Measurements from ENCODE around the gene CWF19L2. TPM values are rescaled to one million over a fixed set of nuclear protein-coding genes. Genes with fewer than 3 reads are reported as not detected.

CWF19L2 gene
- total RNA-seq, 1 experiment from 2014 or later: 8.6 TPM

DNA sequence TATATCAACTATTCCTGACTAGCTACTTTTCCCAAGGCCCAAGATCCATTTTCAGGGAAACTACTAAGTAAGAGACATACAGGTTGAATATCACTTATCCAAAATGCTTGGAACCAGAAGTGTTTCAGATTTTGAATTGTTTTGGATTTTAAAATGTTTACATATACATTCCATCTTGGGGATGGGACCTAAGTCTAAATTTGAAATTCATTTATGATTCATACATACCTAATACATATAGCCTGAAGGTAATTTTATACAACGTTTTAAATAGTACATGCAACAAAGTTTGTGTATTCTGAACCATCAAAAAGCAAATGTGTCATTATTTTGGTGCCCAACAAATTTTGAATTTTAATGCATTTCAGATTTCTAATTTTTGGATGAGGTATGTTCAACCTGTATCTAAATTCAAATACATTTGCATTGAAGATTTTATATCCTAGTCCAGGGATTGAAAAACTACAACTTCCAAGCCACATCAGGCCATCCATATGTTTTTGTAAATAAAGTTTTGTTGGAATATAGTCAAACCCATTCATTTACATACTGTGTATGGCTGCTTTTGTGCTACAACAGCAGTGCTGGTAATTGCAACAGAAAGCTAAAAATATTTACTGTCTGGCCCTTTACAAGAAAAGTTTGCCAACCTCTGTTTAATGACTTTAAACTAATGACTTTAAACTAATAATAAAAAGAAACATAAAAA lies 73.3 kb downstream of the CWF19L2 start:
- ChIA-PET POLR2A (ENCODE audit: unreplicated experiment) (no interaction called here), CTCF (no interaction called here)
- no peaks in the 10 kb centered on the region for H3K27me3 ChIP-seq (ENCODE audit: low read length)
- H3K4me2 ChIP-seq (ENCODE audit: low read length): peak overlapping the region; percentile 49
- H3K4me3 ChIP-seq (ENCODE audit: low read length): 0 out of 2 replicates have a peak overlapping the region, but pooled peaks have one; percentile 1
- H3K79me2 ChIP-seq (ENCODE audit: low read length): peaks cover 3% of the 10 kb centered on the region; the same call in 1 of the 2 replicates
- TF ChIP-seq EZH2phosphoT487 (IDR thresholded peaks at IDR 0.05; ENCODE audit: borderline replicate concordance, low read length): no peak
- TF ChIP-seq, protein P1, sequence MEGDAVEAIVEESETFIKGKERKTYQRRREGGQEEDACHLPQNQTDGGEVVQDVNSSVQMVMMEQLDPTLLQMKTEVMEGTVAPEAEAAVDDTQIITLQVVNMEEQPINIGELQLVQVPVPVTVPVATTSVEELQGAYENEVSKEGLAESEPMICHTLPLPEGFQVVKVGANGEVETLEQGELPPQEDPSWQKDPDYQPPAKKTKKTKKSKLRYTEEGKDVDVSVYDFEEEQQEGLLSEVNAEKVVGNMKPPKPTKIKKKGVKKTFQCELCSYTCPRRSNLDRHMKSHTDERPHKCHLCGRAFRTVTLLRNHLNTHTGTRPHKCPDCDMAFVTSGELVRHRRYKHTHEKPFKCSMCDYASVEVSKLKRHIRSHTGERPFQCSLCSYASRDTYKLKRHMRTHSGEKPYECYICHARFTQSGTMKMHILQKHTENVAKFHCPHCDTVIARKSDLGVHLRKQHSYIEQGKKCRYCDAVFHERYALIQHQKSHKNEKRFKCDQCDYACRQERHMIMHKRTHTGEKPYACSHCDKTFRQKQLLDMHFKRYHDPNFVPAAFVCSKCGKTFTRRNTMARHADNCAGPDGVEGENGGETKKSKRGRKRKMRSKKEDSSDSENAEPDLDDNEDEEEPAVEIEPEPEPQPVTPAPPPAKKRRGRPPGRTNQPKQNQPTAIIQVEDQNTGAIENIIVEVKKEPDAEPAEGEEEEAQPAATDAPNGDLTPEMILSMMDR (conservative IDR thresholded peaks at IDR 0.05; ENCODE audit: low read depth, low read length): no peak
- no peak for TF ChIP-seq EZH2 (IDR thresholded peaks at IDR 0.05; ENCODE audit: low read length, unreplicated experiment)
- peaks cover 48% of the 10 kb centered on the region for H3K4me1 ChIP-seq (ENCODE audit: insufficient read depth, low read length)
- no peaks in the 10 kb centered on the region for H3F3A ChIP-seq (ENCODE audit: low read length, unreplicated experiment)
- intact Hi-C loops (cut with micrococcal nuclease): loop anchor here (10.0 kb wide), 2 partner anchors 141 to 229 kb away; no protein-coding TSS in a partner anchor
- H3K9ac ChIP-seq (ENCODE audit: low read length): no peak overlapping the region
- no peak overlapping the region for H2AFZ ChIP-seq (ENCODE audit: low read length)
- BruUV-seq (replicated peaks): no TSS peak
- peak; percentile 69 for DNase-seq
- H3K9me2 ChIP-seq (replicated peaks; ENCODE audit: low read length): no peaks in the 10 kb centered on the region
- peak; percentile 35 for ATAC-seq
- H3K9me3 ChIP-seq (ENCODE audit: low read length): no peaks in the 10 kb centered on the region
- peak overlapping the region; percentile 47 for H3K27ac ChIP-seq (ENCODE audit: low read length)
- H3K36me3 ChIP-seq (ENCODE audit: low read depth, low read length): no peaks in the 10 kb centered on the region
- H4K20me1 ChIP-seq (ENCODE audit: low read length): no peaks in the 10 kb centered on the region

DNA sequence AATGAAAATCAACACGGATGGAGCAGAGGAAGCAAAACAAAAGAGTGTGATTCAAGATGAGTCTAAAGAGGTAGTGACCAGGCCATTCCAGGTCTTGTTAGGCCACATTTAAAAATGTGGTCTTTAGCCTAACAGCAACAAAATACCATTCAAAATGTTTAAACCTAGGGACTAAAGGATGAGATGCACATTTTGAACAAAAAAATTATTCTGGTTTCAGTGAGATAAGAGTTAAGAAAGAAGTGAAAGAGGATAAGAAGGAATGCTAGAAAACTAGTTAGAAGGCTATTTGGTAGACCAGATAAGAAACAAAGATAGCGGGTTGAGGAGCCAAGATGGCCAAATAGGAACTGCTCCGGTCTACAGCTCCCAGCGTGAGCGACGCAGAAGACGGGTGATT lies 85.2 kb downstream of the CWF19L2 start:
- Histone ChIP-seq H3K9ac (ENCODE audit: low read length) (no peak overlapping the region), H3K9me2 (replicated peaks; ENCODE audit: low read length) (no peaks in the 10 kb centered on the region), H3K27ac (ENCODE audit: low read length) (no peak overlapping the region), H4K20me1 (ENCODE audit: low read length) (0 out of 2 replicates have a peak, but pooled peaks cover 3% of the 10 kb centered on the region), H3K4me1 (ENCODE audit: insufficient read depth, low read length) (peaks cover 9% of the 10 kb centered on the region), H3K9me3 (ENCODE audit: low read length) (no peaks in the 10 kb centered on the region), H3K4me2 (ENCODE audit: low read length) (no peak overlapping the region), H3K79me2 (ENCODE audit: low read length) (0 out of 2 replicates have a peak, but pooled peaks cover 5% of the 10 kb centered on the region), H3K36me3 (ENCODE audit: low read depth, low read length) (no peaks in the 10 kb centered on the region), H2AFZ (ENCODE audit: low read length) (no peak overlapping the region), H3K4me3 (ENCODE audit: low read length) (no peak overlapping the region), H3F3A (ENCODE audit: low read length, unreplicated experiment) (no peaks in the 10 kb centered on the region), H3K27me3 (ENCODE audit: low read length) (no peaks in the 10 kb centered on the region)
- ChIA-PET POLR2A (ENCODE audit: unreplicated experiment) (no interaction called here), CTCF (no interaction called here)
- BruUV-seq (replicated peaks): no TSS peak
- no peak for DNase-seq
- ATAC-seq: no peak
- no peak for TF ChIP-seq EZH2phosphoT487 (IDR thresholded peaks at IDR 0.05; ENCODE audit: borderline replicate concordance, low read length)
- TF ChIP-seq EZH2 (IDR thresholded peaks at IDR 0.05; ENCODE audit: low read length, unreplicated experiment): no peak
- TF ChIP-seq, protein P1 (conservative IDR thresholded peaks at IDR 0.05; ENCODE audit: low read depth, low read length): no peak
- intact Hi-C loops (cut with micrococcal nuclease): no loop called here

DNA sequence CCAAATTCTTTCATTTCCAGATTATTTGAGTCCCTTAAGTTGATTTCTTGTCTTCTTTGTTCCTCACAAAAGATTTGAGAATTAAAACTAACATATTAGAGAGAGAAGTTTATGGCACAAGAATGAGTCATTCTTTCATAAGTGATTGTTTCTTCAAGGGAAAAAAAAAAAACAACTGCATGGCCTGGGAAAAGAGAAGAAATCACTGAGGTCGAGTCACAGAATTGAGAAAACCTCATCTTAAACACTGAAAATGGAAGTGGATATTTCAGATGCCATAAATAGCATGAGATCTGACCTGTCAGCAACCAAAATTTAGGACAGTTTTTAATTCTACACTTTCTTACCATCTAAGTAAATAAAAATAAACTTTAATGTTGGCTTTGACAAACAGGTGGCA lies 87.2 kb downstream of the CWF19L2 start:
- intact Hi-C loops (cut with micrococcal nuclease): no loop called here
- peak; percentile 26 for DNase-seq

More for the DNA sequence above, 87.2 kb downstream of the CWF19L2 start:
- ChIA-PET CTCF (no interaction called here), POLR2A (ENCODE audit: unreplicated experiment) (no interaction called here)
- peaks cover 9% of the 10 kb centered on the region for H3K4me1 ChIP-seq (ENCODE audit: insufficient read depth, low read length)
- H3K9me2 ChIP-seq (replicated peaks; ENCODE audit: low read length): no peaks in the 10 kb centered on the region
- no peaks in the 10 kb centered on the region for H3K9me3 ChIP-seq (ENCODE audit: low read length)
- H3K79me2 ChIP-seq (ENCODE audit: low read length): 0 out of 2 replicates have a peak, but pooled peaks cover 5% of the 10 kb centered on the region
- no peak overlapping the region for H3K27ac ChIP-seq (ENCODE audit: low read length)
- no TSS peak for BruUV-seq (replicated peaks)
- ATAC-seq: peak; percentile 49
- TF ChIP-seq, protein P1 (conservative IDR thresholded peaks at IDR 0.05; ENCODE audit: low read depth, low read length): no peak
- TF ChIP-seq EZH2phosphoT487 (IDR thresholded peaks at IDR 0.05; ENCODE audit: borderline replicate concordance, low read length) (no peak), EZH2 (IDR thresholded peaks at IDR 0.05; ENCODE audit: low read length, unreplicated experiment) (no peak)
- 0 out of 2 replicates have a peak, but pooled peaks cover 3% of the 10 kb centered on the region for H4K20me1 ChIP-seq (ENCODE audit: low read length)
- H3K27me3 ChIP-seq (ENCODE audit: low read length): no peaks in the 10 kb centered on the region
- no peaks in the 10 kb centered on the region for H3K36me3 ChIP-seq (ENCODE audit: low read depth, low read length)
- H3K4me3 ChIP-seq (ENCODE audit: low read length): no peak overlapping the region
- no peak overlapping the region for H3K9ac ChIP-seq (ENCODE audit: low read length)
- no peaks in the 10 kb centered on the region for H3F3A ChIP-seq (ENCODE audit: low read length, unreplicated experiment)
- no peak overlapping the region for H3K4me2 ChIP-seq (ENCODE audit: low read length)
- H2AFZ ChIP-seq (ENCODE audit: low read length): no peak overlapping the region

Measured in PC-3 (cell line).